GM12878 (cell line): Measurements from ENCODE around the gene MIEN1. TPM values are rescaled to one million over a fixed set of nuclear protein-coding genes. Genes with fewer than 3 reads are reported as not detected.

Experiments used
- ATAC-seq: fragments of 200-7000 bp; cut with Tn5 transposase; 3 replicates; pipeline ENCODE4 v1.9.1; 2020; ENCODE audit warnings: mild to moderate bottlenecking, moderate library complexity
- BruUV-seq: library from RNA; stranded (reverse); fragments of 400-500 nt; replicated peaks from 2 replicates; lab custom pipeline; 2021; lab: Mats Ljungman, UMichigan
- CTCF ChIA-PET: fragments of 300-600 bp; sonication (Branson Sonifier 250); formaldehyde crosslinking; extraction: SDS; loops from one replicate; lab custom pipeline; 2021; ENCODE audit warnings: inconsistent platforms; lab: Yijun Ruan, JAX
- POLR2A ChIA-PET: fragments of 350-600 bp; formaldehyde crosslinking; extraction: SDS; loops from one replicate; lab custom pipeline; 2021; ENCODE audit warnings: inconsistent platforms; lab: Charles Lee
- RAD21 ChIA-PET: fragments of 300-600 bp; sonication (Branson Sonifier 250); formaldehyde crosslinking; loops from one replicate; lab custom pipeline; 2023; ENCODE audit warnings: antibody characterized with exemption; ENCODE audit not compliant: unreplicated experiment; lab: Charles Lee
- SMC1A ChIA-PET: fragments of 300-600 bp; sonication (Branson Sonifier 250); formaldehyde crosslinking; loops from one replicate; lab custom pipeline; 2023; ENCODE audit not compliant: unreplicated experiment, uncharacterized antibody; lab: Charles Lee
- DNase-seq: peaks from one replicate; pipeline ENCODE4 v3.0.0-alpha.2; 2011; ENCODE audit warnings: low read depth, low spot score
- FAIRE-seq: peaks from 3 replicates; lab custom pipeline; 2011; peaks lifted over from hg19 to GRCh38; lab: Jason Lieb, UNC
- H2AFZ ChIP-seq: 2 replicates; pipeline ENCODE4 v1.6.0; 2011; ENCODE audit warnings: low read depth, low read length, control low read depth; ENCODE audit not compliant: control insufficient read depth
- H3K27ac ChIP-seq: 2 replicates; pipeline ENCODE4 v1.5.1; 2011; ENCODE audit warnings: control low read depth; ENCODE audit not compliant: control insufficient read depth, insufficient read depth
- H3K27me3 ChIP-seq, 2 experiments: replicated peaks in 1 of 2; 2 replicates each; pipeline versions ENCODE4 v1.6.0 to v1.6.1; 2011; ENCODE audit warnings: low read length in 1 of 2; ENCODE audit not compliant: control insufficient read depth in 2 of 2, insufficient read depth in 2 of 2
- H3K36me3 ChIP-seq, 2 experiments: 2 replicates each; pipeline ENCODE4 v1.5.1; 2011; ENCODE audit warnings: low read length in 1 of 2; ENCODE audit not compliant: control insufficient read depth in 2 of 2, insufficient read depth in 2 of 2
- H3K4me1 ChIP-seq: 2 replicates; pipeline ENCODE4 v1.6.1; 2011; ENCODE audit warnings: mild to moderate bottlenecking, low read length, moderate library complexity, mixed read lengths; ENCODE audit not compliant: control insufficient read depth, insufficient read depth
- H3K4me2 ChIP-seq: 2 replicates; pipeline ENCODE4 v1.6.0; 2011; ENCODE audit warnings: control low read depth; ENCODE audit not compliant: control insufficient read depth, insufficient read depth
- H3K4me3 ChIP-seq: fragments of 200-600 bp; sonication (generic); 2 replicates; pipeline ENCODE4 v1.5.1; 2016
- H3K79me2 ChIP-seq: 2 replicates; pipeline ENCODE4 v1.6.0; 2011; ENCODE audit warnings: low read length; ENCODE audit not compliant: control insufficient read depth, insufficient read depth
- H3K9ac ChIP-seq: 2 replicates; pipeline ENCODE4 v1.8.0; 2011; ENCODE audit warnings: low read length, control low read depth, mixed read lengths; ENCODE audit not compliant: control insufficient read depth, insufficient read depth
- H3K9me3 ChIP-seq: replicated peaks from 3 replicates; pipeline ENCODE4 v1.5.1; 2011; ENCODE audit warnings: mild to moderate bottlenecking, low read length; ENCODE audit not compliant: control insufficient read depth, insufficient read depth
- H4K20me1 ChIP-seq: 2 replicates; pipeline ENCODE4 v1.6.0; 2011; ENCODE audit not compliant: control insufficient read depth, insufficient read depth
- CEBPB ChIP-seq, 2 experiments: fragments of 150-350 bp in 1 of 2; IDR thresholded peaks; 2 replicates each; pipeline ENCODE4 v1.6.1; 2012 to 2014; ENCODE audit warnings: low read depth in 2 of 2, low read length in 2 of 2, borderline replicate concordance in 1 of 2, inconsistent platforms in 1 of 2
- EED ChIP-seq: sonication (generic); IDR thresholded peaks from 2 replicates; pipeline ENCODE4 v1.6.1; 2016; ENCODE audit warnings: antibody characterized with exemption, low read depth
- FOXM1 ChIP-seq: IDR thresholded peaks from 2 replicates; pipeline ENCODE4 v1.6.1; 2012; ENCODE audit warnings: low read depth, mild to moderate bottlenecking, inconsistent platforms, low read length, moderate library complexity
- GATAD2B ChIP-seq: fragments of 450-650 bp; conservative IDR thresholded peaks from 2 replicates; pipeline ENCODE4 v1.6.1; 2017; ENCODE audit warnings: low read depth, mild to moderate bottlenecking, moderate library complexity
- HDGF ChIP-seq: fragments of 450-650 bp; IDR thresholded peaks from 2 replicates; pipeline ENCODE4 v1.6.1; 2016; ENCODE audit warnings: antibody characterized with exemption
- MYB ChIP-seq: fragments of 150-350 bp; IDR thresholded peaks from 2 replicates; pipeline ENCODE4 v1.6.1; 2014; ENCODE audit warnings: mild to moderate bottlenecking, low read depth, low read length, borderline replicate concordance
- RAD21 ChIP-seq: IDR thresholded peaks from 2 replicates; pipeline ENCODE4 v1.6.1; 2011; ENCODE audit warnings: mild to moderate bottlenecking, low read depth, low read length, moderate library complexity; ENCODE audit not compliant: insufficient read depth
- RFX5 ChIP-seq: IDR thresholded peaks from 2 replicates; pipeline ENCODE4 v1.6.1; 2011; ENCODE audit warnings: low read depth, low read length, improper control_type of control experiment
- SIX5 ChIP-seq: IDR thresholded peaks from 2 replicates; pipeline ENCODE4 v1.6.1; 2011; ENCODE audit warnings: mild to moderate bottlenecking, low read depth, low read length, moderate library complexity; ENCODE audit not compliant: severe bottlenecking
- TARDBP ChIP-seq: IDR thresholded peaks from 2 replicates; pipeline ENCODE4 v1.6.1; 2016; ENCODE audit warnings: borderline replicate concordance
- ZBED1 ChIP-seq: IDR thresholded peaks from 2 replicates; pipeline ENCODE4 v1.6.1; 2016; ENCODE audit warnings: borderline replicate concordance
- ZBTB11 ChIP-seq: fragments of 450-650 bp; formaldehyde crosslinking; IDR thresholded peaks from 2 replicates; pipeline ENCODE4 v1.5.0; 2022; ENCODE audit warnings: mild to moderate bottlenecking, missing genetic modification characterization
- WGBS: methylation state at CpG from one replicate; pipeline ENCODE4 v1.1.6; 2016; ENCODE audit warnings: low lambda C conversion rate; ENCODE audit not compliant: insufficient replicate concordance, insufficient coverage; ENCODE audit errors: missing lambda C conversion rate; 5-methylcytosine and 5-hydroxymethylcytosine counted together
- in situ Hi-C: fragments of 300-500 bp; cut with MboI; formaldehyde crosslinking; loops from 9 replicates; pipeline ENCODE4 v1.14.3; 2018; ENCODE audit warnings: mixed read lengths
- intact Hi-C: fragments of 100-400 bp; cut with micrococcal nuclease; formaldehyde crosslinking; loops from one replicate; pipeline ENCODE4 v1.14.2; 2022; ENCODE audit not compliant: unreplicated experiment
- polyA plus RNA-seq, 11 experiments: library from polyadenylated mRNA; depleted of rRNA in 4 of 11; unstranded in 6 of 11; stranded (reverse) in 5 of 11; fragments of >200 nt; fragmentation: Nextera tagmentation in 4 of 11; fragmentation: Illumina TruSeq in 1 of 11; extraction: Ambion mirVana in 4 of 11; extraction: Trizol in 1 of 11; gene quantifications; 1 replicate in 1 of 11; 2 replicates in 10 of 11; pipeline versions ENCODE4 v1.2.1 to v1.2.3, GENCODE V29; 2011 to 2016; ENCODE audit warnings: inconsistent platforms in 2 of 11, missing spikeins in 2 of 11, low read depth in 1 of 11
- total RNA-seq, 4 experiments: library from RNA; depleted of rRNA in 3 of 4; stranded (reverse); fragments of >200 nt in 3 of 4; fragmentation: Illumina TruSeq in 1 of 4; extraction: Trizol in 1 of 4; gene quantifications; 2 replicates each; pipeline versions ENCODE4 v1.2.1 to v1.2.3, GENCODE V29; 2013 to 2021

MIEN1 gene
- total and polyA plus RNA-seq, 10 of the 15 experiments (the other 5 are each of a cell fraction or from before 2014, with no cell fraction given), result 24.9 to 89.1 (median 47.7) TPM

GRCh38 chr17:39747745-39748144 lies 17.4 kb upstream of the MIEN1 start:
- 65% methylated on average over 4 of the region's 4 CpGs for WGBS
- no TSS peak for BruUV-seq
- RAD21 ChIA-PET, result no interaction called here
- Histone ChIP-seq H3K27ac (no peak overlapping the region), H3K27me3 (no peaks in the 10 kb centered on the region; a peak in 2 of 4 replicates), H4K20me1 (no peaks in the 10 kb centered on the region), H3K9me3 (no peaks in the 10 kb centered on the region), H3K9ac (no peak overlapping the region), H3K4me3 (no peak overlapping the region), H2AFZ (no peak overlapping the region), H3K79me2 (no peaks in the 10 kb centered on the region), H3K4me2 (no peak overlapping the region), H3K4me1 (peaks cover under 1% of the 10 kb centered on the region), H3K36me3 (no peaks in the 10 kb centered on the region)
- TF ChIP-seq ZBTB11 (CRISPR knock-in tag), result no peak
- no peak for TF ChIP-seq SIX5
- TF ChIP-seq TARDBP, result no peak
- FAIRE-seq (no peak), ATAC-seq (no peak), DNase-seq (no peak)
- in situ Hi-C loops, result no loop called here
- intact Hi-C loops, result no loop called here
- CTCF ChIA-PET, result interaction anchor here (1.0 to 1.6 kb wide), 2 partner anchors 114 to 126 kb away, joined by 3 to 4 read pairs; no protein-coding TSS in a partner anchor
- POLR2A ChIA-PET, result no interaction called here
- SMC1A ChIA-PET, result no interaction called here

GRCh38 chr17:39746145-39746461 lies 15.8 kb upstream of the MIEN1 start:
- ATAC-seq (no peak), FAIRE-seq (no peak), DNase-seq (no peak)
- Histone ChIP-seq H3K4me3 (no peak overlapping the region), H3K4me2 (no peak overlapping the region), H3K36me3 (no peaks in the 10 kb centered on the region), H3K27ac (no peak overlapping the region), H2AFZ (no peak overlapping the region), H4K20me1 (no peaks in the 10 kb centered on the region), H3K27me3 (no peaks in the 10 kb centered on the region; a peak in 2 of 4 replicates), H3K9me3 (no peaks in the 10 kb centered on the region), H3K4me1 (no peaks in the 10 kb centered on the region), H3K9ac (no peak overlapping the region), H3K79me2 (no peaks in the 10 kb centered on the region)
- ChIA-PET POLR2A (interaction anchor here (0.5 to 0.7 kb wide), 2 partner anchors 18 to 100 kb away, joined by 3 read pairs; no protein-coding TSS in a partner anchor), CTCF (interaction anchor here (0.7 to 0.9 kb wide), 2 partner anchors 16 to 64 kb away, joined by 3 read pairs; no protein-coding TSS in a partner anchor), SMC1A (interaction anchor here (1.6 kb wide), 1 partner anchor 47 kb away, joined by 3 read pairs; no protein-coding TSS in a partner anchor), RAD21 (no interaction called here)
- in situ Hi-C loops (no loop called here), intact Hi-C loops (no loop called here)
- 38% methylated on average over 7 of the region's 7 CpGs for WGBS
- no TSS peak for BruUV-seq
- TF ChIP-seq HDGF (no peak), FOXM1 (no peak), EED (no peak), MYB (no peak), CEBPB (IDR thresholded peaks at IDR 0.05; ENCODE audit: borderline replicate concordance in 1 of 2, low read depth in 2 of 2, low read length in 2 of 2) (no peak), ZBED1 (no peak), RAD21 (no peak), RFX5 (no peak), GATAD2B (no peak)
